Upper lobe of right lung (tissue), 1 donor: ENCODE results near the gene EIF1. TPM values are rescaled to one million over a fixed set of nuclear protein-coding genes. Genes with fewer than 3 reads are reported as not detected.
"Not testable (repeated sequence)": the region's sequence is repeated elsewhere in the genome, so short reads cannot be mapped to it uniquely, and the experiment has no call there.

ENCODE experiments used
- ATAC-seq: fragments of 200-7000 bp; cut with Tn5 transposase; one replicate; pipeline ENCODE4 v1.9.1; 2020; ENCODE audit warnings: mild to moderate bottlenecking, moderate library complexity
- DNase-seq: peaks from one replicate; pipeline ENCODE4 v3.0.0-alpha.2; 2020
- H3K27ac ChIP-seq: fragments of 200-600 bp; one replicate; pipeline ENCODE4 v1.8.0; 2022
- H3K27me3 ChIP-seq: fragments of 200-600 bp; one replicate; pipeline ENCODE4 v1.8.0; 2022; ENCODE audit warnings: mild to moderate bottlenecking
- H3K36me3 ChIP-seq: fragments of 200-600 bp; one replicate; pipeline ENCODE4 v1.8.0; 2022
- H3K4me1 ChIP-seq: fragments of 200-600 bp; one replicate; pipeline ENCODE4 v1.8.0; 2022
- H3K4me3 ChIP-seq: fragments of 200-600 bp; one replicate; pipeline ENCODE4 v1.8.0; 2022; ENCODE audit warnings: mild to moderate bottlenecking
- H3K9me3 ChIP-seq: fragments of 200-600 bp; one replicate; pipeline ENCODE4 v1.8.0; 2022
- CTCF ChIP-seq: fragments of 200-600 bp; IDR thresholded peaks from one replicate; pipeline ENCODE4 v1.8.0; 2022; ENCODE audit warnings: antibody characterized with exemption
- intact Hi-C: fragments of 100-400 bp; cut with DNase I; formaldehyde crosslinking; loops from one replicate; pipeline ENCODE4 v1.11.0; 2022
- total RNA-seq: library from RNA; stranded (reverse); fragmentation: NEBNext Ultra II Directional; extraction: Animal tissue kit (Norgen Biotek cat#: 25700); gene quantifications from one replicate; pipeline ENCODE4 v1.2.1, GENCODE V29; 2021
- donor health status: DM: no; HTN: yes; CAD: no; lungs with severe emphysema.

Gene EIF1
- total RNA-seq, 1 donor from 2014 or later = 974 TPM

GRCh38 chr17:41681776-41682175 is 6.9 kb upstream of the EIF1 start:
- Histone ChIP-seq H3K36me3 (no peaks in the 10 kb centered on the region), H3K27ac (no peak overlapping the region), H3K27me3 (no peaks in the 10 kb centered on the region), H3K9me3 (no peaks in the 10 kb centered on the region), H3K4me3 (no peak overlapping the region), H3K4me1 (peaks cover 5% of the 10 kb centered on the region)
- no peak for DNase-seq
- intact Hi-C loops = no loop called here
- ATAC-seq = no peak
- TF ChIP-seq CTCF = no peak

- DNase-seq (no peak), ATAC-seq (no peak)
- H3K9me3 ChIP-seq = no peaks in the 10 kb centered on the region
- no peak overlapping the region for H3K4me3 ChIP-seq
- no peak overlapping the region for H3K27ac ChIP-seq
- no peaks in the 10 kb centered on the region for H3K27me3 ChIP-seq
- intact Hi-C loops = no loop called here
- no peak for TF ChIP-seq CTCF
- peaks cover 5% of the 10 kb centered on the region for H3K4me1 ChIP-seq
- H3K36me3 ChIP-seq = no peaks in the 10 kb centered on the region
Measured at GRCh38 chr17:41682631-41683030, 6.1 kb upstream of the EIF1 start.

- Histone ChIP-seq H3K4me3 (no peak overlapping the region), H3K36me3 (no peaks in the 10 kb centered on the region), H3K27me3 (no peaks in the 10 kb centered on the region), H3K9me3 (no peaks in the 10 kb centered on the region), H3K4me1 (peaks cover 5% of the 10 kb centered on the region), H3K27ac (no peak overlapping the region)
- DNase-seq = no peak
- TF ChIP-seq CTCF = no peak
- no peak for ATAC-seq
- intact Hi-C loops = no loop called here
Measured at GRCh38 chr17:41683441-41684007, 5.2 kb upstream of the EIF1 start.

GRCh38 chr17:41684035-41684434 is 4.7 kb upstream of the EIF1 start:
- Histone ChIP-seq H3K4me3 (no peak overlapping the region), H3K4me1 (peaks cover 5% of the 10 kb centered on the region), H3K27me3 (no peaks in the 10 kb centered on the region), H3K27ac (no peak overlapping the region), H3K9me3 (no peaks in the 10 kb centered on the region), H3K36me3 (no peaks in the 10 kb centered on the region)
- DNase-seq (no peak), ATAC-seq (no peak)
- no peak for TF ChIP-seq CTCF
- intact Hi-C loops = no loop called here

GRCh38 chr17:41685753-41686152 is 2.9 kb upstream of the EIF1 start:
- H3K36me3 ChIP-seq = peaks cover 14% of the 10 kb centered on the region
- intact Hi-C loops, H3K9me3 ChIP-seq, H3K27me3 ChIP-seq, ATAC-seq, H3K27ac ChIP-seq, H3K4me1 ChIP-seq, DNase-seq, H3K4me3 ChIP-seq: not testable (repeated sequence)

GRCh38 chr17:41686281-41686680 is 2.4 kb upstream of the EIF1 start:
- DNase-seq (no peak), ATAC-seq (no peak)
- intact Hi-C loops = no loop called here
- H3K9me3 ChIP-seq = no peaks in the 10 kb centered on the region
- peaks cover 13% of the 10 kb centered on the region for H3K4me1 ChIP-seq
- peaks cover 20% of the 10 kb centered on the region for H3K36me3 ChIP-seq
- TF ChIP-seq CTCF = no peak
- H3K27ac ChIP-seq = no peak overlapping the region
- H3K27me3 ChIP-seq = no peaks in the 10 kb centered on the region
- H3K4me3 ChIP-seq = no peak overlapping the region
